Prostate gland (tissue), 2 donors: ENCODE results near the gene VPS72.

ENCODE experiments used
- CTCF ChIP-seq, 4 experiments: fragments of 200-600 bp in 2 of 4; fragments of 450-650 bp in 2 of 4; sonication (generic) in 2 of 4; IDR thresholded peaks; 1 replicate in 3 of 4; 2 replicates in 1 of 4; pipeline ENCODE4 v1.5.1; 2016 to 2019; ENCODE audit warnings: antibody characterized with exemption in 4 of 4, mild to moderate bottlenecking in 2 of 4, moderate library complexity in 2 of 4
- POLR2AphosphoS5 ChIP-seq: sonication (generic); formaldehyde crosslinking; IDR thresholded peaks from one replicate; pipeline ENCODE4 v1.6.1; 2017; ENCODE audit warnings: antibody characterized with exemption

GRCh38 chr1:151167116-151167515, 22.9 kb downstream of the VPS72 start:
- TF ChIP-seq POLR2AphosphoS5 = no peak
- no peak for TF ChIP-seq CTCF (IDR thresholded peaks at IDR 0.05)
